Measurements from ENCODE around the gene TRIL.

GRCh38 chr7:28953633-28954032, 4.5 kb downstream of the TRIL start:
- no peak for TF ChIP-seq CTCF (IDR thresholded peaks at IDR 0.05; ENCODE audit: poor library complexity)
- TF ChIP-seq EZH2 (IDR thresholded peaks at IDR 0.05; ENCODE audit: borderline replicate concordance), result no peak
- TF ChIP-seq EZH2phosphoT487 (IDR thresholded peaks at IDR 0.05; ENCODE audit: low read depth, severe bottlenecking, unreplicated experiment), result no peak

Data from hepatocyte (in vitro differentiated cells).